Endothelial cell of umbilical vein (primary cell): Measurements from ENCODE around the gene DYNC2H1. TPM values are rescaled to one million over a fixed set of nuclear protein-coding genes. Genes with fewer than 3 reads are reported as not detected.

ENCODE experiments used
- BruUV-seq: library from RNA; stranded (reverse); fragments of 400-500 nt; replicated peaks from 2 replicates; lab custom pipeline; 2021; lab: Mats Ljungman, UMichigan
- CTCF ChIA-PET: fragments of 300-600, 350-600 bp; sonication (Branson Sonifier 250); formaldehyde crosslinking; loops from one replicate; lab custom pipeline; 2021; ENCODE audit warnings: antibody characterized with exemption, inconsistent platforms; lab: Charles Lee
- POLR2A ChIA-PET: fragments of 300-600, 350-600 bp; sonication (Branson Sonifier 250); formaldehyde crosslinking; loops from one replicate; lab custom pipeline; 2021; ENCODE audit warnings: antibody characterized with exemption, inconsistent platforms; lab: Charles Lee
- DNase-seq: peaks from one replicate; pipeline ENCODE4 v3.0.0-alpha.2; 2011; ENCODE audit warnings: low read depth, low spot score
- FAIRE-seq: peaks from 2 replicates; lab custom pipeline; 2011; peaks lifted over from hg19 to GRCh38; lab: Jason Lieb, UNC
- H2AFZ ChIP-seq: 2 replicates; pipeline ENCODE4 v1.6.0; 2012; ENCODE audit warnings: low read depth, low read length, control low read depth, inconsistent platforms
- H3K27ac ChIP-seq: 2 replicates; pipeline ENCODE4 v1.5.1; 2011; ENCODE audit warnings: low read depth, mild to moderate bottlenecking, control low read depth, low read length, moderate library complexity; ENCODE audit not compliant: insufficient read depth
- H3K27me3 ChIP-seq, 2 experiments: 2 replicates each; pipeline versions ENCODE4 v1.6.0 to v1.6.1; 2011; ENCODE audit warnings: low read length in 2 of 2, mixed read lengths in 1 of 2; ENCODE audit not compliant: control insufficient read depth in 2 of 2, insufficient read depth in 2 of 2
- H3K36me3 ChIP-seq, 2 experiments: 2 replicates in 1 of 2; 3 replicates in 1 of 2; pipeline ENCODE4 v1.5.1; 2011; ENCODE audit warnings: low read length in 2 of 2, mild to moderate bottlenecking in 1 of 2, moderate library complexity in 1 of 2; ENCODE audit not compliant: control insufficient read depth in 2 of 2, insufficient read depth in 2 of 2; ENCODE audit errors: extremely low read depth in 1 of 2
- H3K4me1 ChIP-seq: 3 replicates; pipeline ENCODE4 v1.5.1; 2011; ENCODE audit warnings: mild to moderate bottlenecking, low read length; ENCODE audit not compliant: control insufficient read depth, insufficient read depth; ENCODE audit errors: extremely low read depth
- H3K4me2 ChIP-seq: 2 replicates; pipeline ENCODE4 v1.6.1; 2011; ENCODE audit warnings: low read length, control low read depth, mixed read lengths; ENCODE audit not compliant: insufficient read depth
- H3K4me3 ChIP-seq, 3 experiments: fragments of 200-600 bp in 1 of 3; sonication (generic), shearing (Covaris generic) in 1 of 3; replicated peaks in 1 of 3; 2 replicates each; pipeline ENCODE4 v1.5.1; 2011 to 2016; ENCODE audit warnings: control low read depth in 3 of 3, low read length in 3 of 3, mild to moderate bottlenecking in 2 of 3, inconsistent platforms in 1 of 3, low read depth in 1 of 3, moderate library complexity in 1 of 3; ENCODE audit not compliant: insufficient read depth in 1 of 3
- H3K79me2 ChIP-seq: 2 replicates; pipeline ENCODE4 v1.6.0; 2012; ENCODE audit warnings: low read length, inconsistent platforms; ENCODE audit not compliant: control insufficient read depth, insufficient read depth
- H3K9ac ChIP-seq: replicated peaks from 2 replicates; pipeline ENCODE3; 2011; ENCODE audit warnings: low read length, control low read depth; ENCODE audit not compliant: insufficient read depth; ENCODE audit errors: extremely low read depth
- H3K9me1 ChIP-seq: replicated peaks from 3 replicates; pipeline ENCODE4 v1.6.0; 2011; ENCODE audit warnings: mild to moderate bottlenecking, low read length; ENCODE audit not compliant: control insufficient read depth, insufficient read depth; ENCODE audit errors: extremely low read depth
- H3K9me3 ChIP-seq: replicated peaks from 2 replicates; pipeline ENCODE4 v1.5.1; 2012; ENCODE audit warnings: low read length, inconsistent platforms; ENCODE audit not compliant: control insufficient read depth, insufficient read depth
- H4K20me1 ChIP-seq: replicated peaks from 2 replicates; pipeline ENCODE3; 2011; ENCODE audit warnings: mild to moderate bottlenecking, low read length; ENCODE audit not compliant: control insufficient read depth, insufficient read depth; ENCODE audit errors: extremely low read depth
- CTCF ChIP-seq, 2 donors: IDR thresholded peaks; 1 replicate in 1 of 2; 2 replicates in 1 of 2; pipeline ENCODE4 v1.5.1; 2011; ENCODE audit warnings: low read length in 2 of 2, mild to moderate bottlenecking in 2 of 2, moderate library complexity in 2 of 2, control low read depth in 1 of 2, inconsistent platforms in 1 of 2, low read depth in 1 of 2; ENCODE audit not compliant: insufficient read depth in 1 of 2; ENCODE audit errors: extremely low read depth in 1 of 2
- EZH2 ChIP-seq: IDR thresholded peaks from 2 replicates; pipeline ENCODE4 v1.6.1; 2012; ENCODE audit warnings: borderline replicate concordance, low read depth, mild to moderate bottlenecking, moderate library complexity, low read length, inconsistent platforms; ENCODE audit not compliant: severe bottlenecking
- FOS ChIP-seq: IDR thresholded peaks from 2 replicates; pipeline ENCODE4 v1.6.1; 2011; ENCODE audit warnings: mild to moderate bottlenecking, low read length, moderate library complexity, borderline replicate concordance; ENCODE audit not compliant: insufficient read depth
- GATA2 ChIP-seq: IDR thresholded peaks from 2 replicates; pipeline ENCODE4 v1.7.0; 2011; ENCODE audit warnings: low read depth, mild to moderate bottlenecking, moderate library complexity, mixed read lengths, low read length; ENCODE audit not compliant: insufficient read length, insufficient read depth
- JUN ChIP-seq: IDR thresholded peaks from 2 replicates; pipeline ENCODE4 v1.6.1; 2011; ENCODE audit warnings: borderline replicate concordance, low read depth; ENCODE audit not compliant: insufficient read length, insufficient read depth
- MYC ChIP-seq: IDR thresholded peaks from one replicate; pipeline ENCODE4 v1.6.1; 2011; ENCODE audit warnings: mild to moderate bottlenecking, low read depth, low read length
- POLR2A ChIP-seq: IDR thresholded peaks from 2 replicates; pipeline ENCODE4 v1.6.1; 2012; ENCODE audit warnings: low read depth, mild to moderate bottlenecking, control low read depth, low read length
- POLR2AphosphoS5 ChIP-seq: IDR thresholded peaks from 2 replicates; pipeline ENCODE4 v1.6.1; 2012; ENCODE audit warnings: low read depth, mild to moderate bottlenecking, control low read depth, low read length, moderate library complexity; ENCODE audit not compliant: insufficient read depth
- dilution Hi-C: fragments of 300-500 bp; cut with MboI; formaldehyde crosslinking; loops from one replicate; pipeline ENCODE4 v1.15.0; 2019; ENCODE audit warnings: low sequenced_read_pairs; ENCODE audit not compliant: extremely low pct_ligation_motif_present
- intact Hi-C: fragments of 100-400 bp; cut with micrococcal nuclease; formaldehyde crosslinking; loops from one replicate; pipeline ENCODE4 v1.10.0; 2022
- polyA plus RNA-seq, 4 experiments: library from polyadenylated mRNA; depleted of rRNA in 3 of 4; stranded (reverse) in 3 of 4; unstranded in 1 of 4; fragments of >200 nt; gene quantifications; 2 replicates each; pipeline versions ENCODE4 v1.2.1 to v1.2.3, GENCODE V29; 2011 to 2012; ENCODE audit warnings: missing spikeins in 1 of 4
- total RNA-seq: library from RNA; stranded (reverse); gene quantifications from 2 replicates; pipeline ENCODE4 v1.2.3, GENCODE V29; 2021
- TF ChIP-seq, protein P1 (sequence below): IDR thresholded peaks from 2 replicates; pipeline ENCODE4 v1.6.1; 2011; ENCODE audit not compliant: insufficient read depth, insufficient read length

The DYNC2H1 gene
- total and polyA plus RNA-seq, 2 donors (not counting 3 experiments of a cell fraction or from before 2014, with no cell fraction given) = 1.9 to 4.2 TPM

GRCh38 chr11:103471546-103471945, 362.3 kb downstream of the DYNC2H1 start:
- Histone ChIP-seq H3K27ac (no peak overlapping the region), H3K9ac (no peak overlapping the region), H3K4me3 (no peak overlapping the region), H3K27me3 (no peaks in the 10 kb centered on the region), H3K9me3 (no peaks in the 10 kb centered on the region), H2AFZ (no peak overlapping the region), H3K4me2 (no peak overlapping the region), H3K36me3 (no peaks in the 10 kb centered on the region), H3K79me2 (no peaks in the 10 kb centered on the region), H3K4me1 (no peaks in the 10 kb centered on the region), H3K9me1 (no peaks in the 10 kb centered on the region), H4K20me1 (no peaks in the 10 kb centered on the region)
- FAIRE-seq (no peak), DNase-seq (no peak)
- dilution Hi-C loops = no loop called here
- BruUV-seq = no TSS peak
- ChIA-PET POLR2A (no interaction called here), CTCF (no interaction called here)
- no peak for TF ChIP-seq POLR2AphosphoS5
- TF ChIP-seq, protein P1, sequence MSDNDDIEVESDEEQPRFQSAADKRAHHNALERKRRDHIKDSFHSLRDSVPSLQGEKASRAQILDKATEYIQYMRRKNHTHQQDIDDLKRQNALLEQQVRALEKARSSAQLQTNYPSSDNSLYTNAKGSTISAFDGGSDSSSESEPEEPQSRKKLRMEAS = no peak
- no peak for TF ChIP-seq JUN
- TF ChIP-seq GATA2 = no peak
- TF ChIP-seq POLR2A = no peak
- no peak for TF ChIP-seq EZH2
- TF ChIP-seq CTCF (IDR thresholded peaks at IDR 0.05; ENCODE audit: extremely low read depth in 1 of 2, insufficient read depth in 1 of 2, low read depth in 1 of 2, low read length in 2 of 2) = no peak
- no peak for TF ChIP-seq MYC
- TF ChIP-seq FOS = no peak
- intact Hi-C loops = no loop called here
